GM19099 (cell line): ENCODE measurements around the gene CDIP1.

Source experiments
- POLR2A ChIP-seq: IDR thresholded peaks from 3 replicates; pipeline ENCODE4 v1.6.1; 2011; ENCODE audit warnings: low read depth; ENCODE audit not compliant: insufficient read length; ENCODE audit errors: extremely low read depth

CDIP1 gene

GRCh38 chr16:4525634-4526277, 12.8 kb downstream of the CDIP1 start:
- no peak for TF ChIP-seq POLR2A

- no peak for TF ChIP-seq POLR2A
Observed at GRCh38 chr16:4525069-4525468, 13.5 kb downstream of the CDIP1 start.

GRCh38 chr16:4524571-4524970, 14.0 kb downstream of the CDIP1 start:
- no peak for TF ChIP-seq POLR2A

- no peak for TF ChIP-seq POLR2A
Observed at GRCh38 chr16:4523686-4524085, 14.9 kb downstream of the CDIP1 start.

GRCh38 chr16:4522051-4522581, 16.5 kb downstream of the CDIP1 start:
- no peak for TF ChIP-seq POLR2A

GRCh38 chr16:4520913-4521312, 17.7 kb downstream of the CDIP1 start:
- no peak for TF ChIP-seq POLR2A

- no peak for TF ChIP-seq POLR2A
Observed at GRCh38 chr16:4519274-4520058, 19.1 kb downstream of the CDIP1 start.

- no peak for TF ChIP-seq POLR2A
Observed at GRCh38 chr16:4517812-4518680, 20.5 kb downstream of the CDIP1 start.

- TF ChIP-seq POLR2A = no peak
Observed at GRCh38 chr16:4515611-4516233, 22.9 kb downstream of the CDIP1 start.

- no peak for TF ChIP-seq POLR2A
Observed at GRCh38 chr16:4514606-4515005, 24.0 kb downstream of the CDIP1 start.

- TF ChIP-seq POLR2A = no peak
Observed at GRCh38 chr16:4513881-4514280, 24.7 kb downstream of the CDIP1 start.

GRCh38 chr16:4513086-4513860, 25.3 kb downstream of the CDIP1 start:
- TF ChIP-seq POLR2A = no peak

GRCh38 chr16:4512473-4512872, 26.1 kb downstream of the CDIP1 start:
- TF ChIP-seq POLR2A = no peak
